Measurements from ENCODE around the gene FNBP1L.
"Not testable (repeated sequence)": the region's sequence is repeated elsewhere in the genome, so short reads cannot be mapped to it uniquely, and the experiment has no call there.

The FNBP1L gene

DNA sequence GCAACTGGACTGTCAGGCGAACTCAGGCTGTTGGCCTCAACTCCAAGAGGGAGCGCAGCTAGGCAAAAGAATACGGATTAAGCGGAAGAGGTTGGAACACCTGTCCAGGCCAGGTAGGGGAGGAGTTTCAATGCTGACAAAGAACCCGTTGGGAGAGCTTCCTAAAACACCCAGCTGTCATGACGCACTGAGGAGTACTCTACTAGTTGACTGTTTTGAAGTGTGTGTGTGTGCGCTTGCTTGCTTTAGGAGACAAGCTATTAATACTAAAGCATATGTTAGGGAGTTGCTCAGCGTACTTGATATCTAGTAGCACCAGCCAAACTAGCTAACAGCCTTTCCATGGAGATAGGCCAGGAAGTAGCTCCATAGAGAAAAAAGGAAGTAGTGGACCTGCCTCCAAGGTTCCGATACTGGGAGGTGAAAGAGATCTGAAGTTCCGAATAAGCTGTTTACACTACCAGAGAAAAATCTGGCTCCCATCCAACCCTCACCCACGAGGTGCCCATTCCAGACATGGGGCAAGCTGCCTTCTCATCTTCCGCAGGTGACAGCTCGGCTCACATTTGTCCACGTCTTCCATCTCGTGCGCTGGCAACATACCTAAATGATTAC, 974 bp upstream of the FNBP1L start:
- DNase-seq: peak; percentile 32

DNA sequence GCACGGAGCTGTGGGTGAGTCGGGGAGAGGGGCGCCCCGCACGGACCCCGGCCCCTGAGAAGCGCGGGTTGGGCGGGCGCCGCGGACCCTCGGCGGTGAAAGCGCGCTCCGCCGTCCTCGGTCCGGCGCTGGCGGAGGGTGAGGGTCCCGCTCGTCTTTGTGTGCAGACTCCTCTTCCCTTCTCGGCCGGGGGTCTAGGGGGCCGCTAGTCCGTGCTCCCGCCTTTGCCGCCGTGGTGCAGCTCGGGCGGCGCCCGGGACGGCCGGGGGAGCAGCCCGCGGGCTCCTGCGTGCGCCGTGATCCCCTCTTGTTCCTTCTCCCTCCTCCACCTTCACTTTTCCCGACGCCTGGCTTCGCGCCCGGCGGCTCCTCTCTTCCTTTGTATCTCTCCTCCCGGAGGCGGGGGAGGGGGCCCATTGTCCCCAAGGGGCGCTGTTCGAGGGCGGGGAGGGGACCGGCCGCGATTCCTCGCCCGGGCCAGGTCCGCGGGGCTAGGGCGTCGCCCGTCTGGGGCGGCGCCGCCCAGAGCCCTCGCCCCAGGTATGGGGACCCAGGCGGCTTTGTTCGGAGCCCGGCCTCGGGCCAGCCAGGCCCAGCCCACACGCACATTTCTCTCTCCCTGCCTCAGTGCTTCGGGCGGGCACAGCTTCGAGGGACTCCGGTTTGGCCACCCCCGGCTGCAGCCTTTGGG, 519 bp downstream of the FNBP1L start:
- peak; percentile 24 for DNase-seq

DNA sequence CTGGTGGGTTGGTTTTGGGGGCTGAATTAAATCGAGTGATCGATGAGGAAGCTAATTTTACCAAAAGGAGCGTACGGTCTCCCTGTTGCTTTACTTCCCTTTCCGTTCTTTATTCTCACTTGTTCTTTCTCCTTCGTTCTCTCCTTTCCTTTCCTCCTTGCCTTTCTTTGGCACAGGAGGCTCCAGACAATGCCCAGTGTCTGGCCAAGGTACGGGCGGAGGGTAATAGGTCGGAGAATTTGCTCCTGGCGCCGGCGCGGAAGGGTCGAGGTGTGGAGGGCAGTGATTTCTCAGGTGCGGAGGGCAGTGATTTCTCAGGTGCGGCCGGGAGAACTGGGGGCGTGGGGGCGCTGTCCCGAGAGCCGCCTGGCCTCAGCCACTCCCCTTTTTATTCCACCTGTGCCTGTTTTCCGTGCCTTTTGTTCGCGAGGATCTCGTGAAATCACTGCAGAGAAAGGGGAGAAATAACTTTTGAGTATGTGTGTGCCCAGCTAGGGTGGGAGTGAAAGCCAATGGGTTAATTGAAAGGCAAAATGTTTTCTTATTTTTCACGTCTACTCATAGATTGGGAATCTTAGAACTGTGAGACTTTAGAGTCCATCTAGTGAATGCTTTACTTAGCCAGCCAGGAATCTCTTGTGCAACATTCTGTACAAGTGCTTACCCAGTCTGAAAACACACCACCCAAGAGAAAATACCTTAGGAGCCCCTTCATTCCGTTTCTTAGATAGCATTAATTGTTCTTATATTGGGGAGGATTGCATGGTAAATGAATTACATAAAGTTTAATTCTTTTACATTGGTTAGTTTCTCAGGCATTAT, 1.3 kb downstream of the FNBP1L start:
- no peak for DNase-seq

DNA sequence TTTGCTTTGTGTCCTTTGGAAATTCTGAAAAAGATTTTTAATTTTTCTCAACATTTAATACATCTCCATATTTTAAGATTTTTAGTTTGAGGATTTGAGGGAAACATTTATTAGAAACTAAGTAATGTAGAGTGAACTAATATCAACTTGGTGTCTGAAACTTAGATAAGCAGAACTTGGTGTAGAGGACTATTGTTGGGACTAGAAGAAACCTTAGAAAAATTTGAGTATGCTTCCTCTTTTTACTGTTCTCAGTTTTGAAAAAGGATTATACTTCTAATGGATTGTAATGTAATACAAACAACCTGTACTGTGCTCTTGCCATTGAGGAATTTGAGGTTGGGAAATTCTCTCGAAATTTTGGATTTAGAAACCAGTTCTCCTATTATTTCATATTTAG, 2.4 kb downstream of the FNBP1L start:
- DNase-seq: no peak

DNA sequence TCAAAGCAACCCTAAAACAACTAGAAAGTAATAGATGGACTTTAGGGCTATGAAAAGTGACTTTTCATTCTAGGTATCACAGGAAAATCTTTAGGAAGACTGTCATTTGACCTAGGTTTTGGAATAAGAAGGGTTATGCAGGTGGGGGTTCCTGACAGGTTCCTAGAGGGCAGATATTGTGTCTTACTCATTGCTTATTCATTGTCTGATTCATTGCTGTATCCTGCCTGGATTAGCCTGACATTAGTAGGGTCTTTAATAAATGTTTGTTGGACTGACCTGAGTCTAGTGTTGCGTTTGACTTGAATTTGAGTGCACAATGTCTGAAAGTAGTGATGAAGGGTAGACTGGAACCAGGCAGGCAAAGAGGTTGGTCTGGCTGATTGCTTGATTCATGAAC, 6.0 kb downstream of the FNBP1L start:
- no peak for DNase-seq

DNA sequence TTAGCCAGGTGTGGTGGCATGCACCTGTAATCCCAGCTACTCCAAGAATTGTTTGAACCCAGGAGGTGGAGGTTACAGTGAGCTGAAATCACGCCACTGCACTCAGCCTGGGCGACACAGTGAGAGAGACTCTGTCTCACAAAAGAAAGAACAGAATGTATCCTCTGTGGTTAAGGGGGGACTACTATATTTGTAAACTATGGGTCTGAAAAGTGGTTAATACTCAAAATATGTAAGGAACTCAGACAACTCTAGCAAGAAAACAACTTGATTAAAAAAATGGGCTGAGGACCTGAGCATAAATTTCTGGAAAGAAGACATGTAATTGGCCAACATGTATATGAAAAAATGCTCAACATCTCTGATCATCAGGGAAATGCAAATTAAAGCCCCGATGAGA, 11.2 kb downstream of the FNBP1L start:
- no peak for DNase-seq

DNA sequence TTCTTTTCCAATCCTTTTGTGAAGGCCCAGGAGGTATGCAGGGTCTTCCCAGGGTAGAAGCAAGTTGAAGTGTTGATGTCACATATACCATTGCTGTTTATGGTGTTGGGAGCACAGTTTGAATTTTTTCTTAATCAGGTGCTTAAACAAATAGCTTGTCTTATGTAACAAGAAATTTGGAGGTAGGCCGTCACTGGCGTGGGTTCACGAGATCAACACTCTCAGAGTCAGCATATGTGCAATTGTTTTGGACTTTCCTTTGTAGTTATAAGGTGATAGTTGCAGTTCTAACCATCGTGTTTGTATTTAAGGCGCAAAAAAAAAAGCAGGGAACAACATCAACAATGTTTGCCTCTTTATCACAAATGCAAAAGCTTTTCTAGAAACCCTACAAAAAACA, 13.3 kb downstream of the FNBP1L start:
- DNase-seq: no peak

DNA sequence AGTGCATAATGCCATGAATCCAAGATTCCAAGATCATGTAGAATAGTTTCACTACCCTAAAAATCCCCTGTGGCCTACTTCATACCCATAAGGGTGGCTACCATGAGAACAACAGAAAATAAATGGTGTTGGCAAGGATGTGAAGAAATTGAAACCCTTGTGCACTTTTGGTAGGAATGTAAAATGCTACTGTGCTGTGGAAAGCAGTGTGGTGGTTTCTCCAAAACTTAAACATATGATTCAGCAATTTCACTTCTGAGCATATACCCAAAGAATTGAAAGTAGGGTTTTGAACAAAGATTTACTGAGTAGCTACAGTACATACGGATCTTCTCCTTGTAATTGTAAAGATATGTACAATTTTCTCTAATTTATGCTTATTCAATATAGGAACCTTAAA, 16.0 kb downstream of the FNBP1L start:
- no peak for DNase-seq

DNA sequence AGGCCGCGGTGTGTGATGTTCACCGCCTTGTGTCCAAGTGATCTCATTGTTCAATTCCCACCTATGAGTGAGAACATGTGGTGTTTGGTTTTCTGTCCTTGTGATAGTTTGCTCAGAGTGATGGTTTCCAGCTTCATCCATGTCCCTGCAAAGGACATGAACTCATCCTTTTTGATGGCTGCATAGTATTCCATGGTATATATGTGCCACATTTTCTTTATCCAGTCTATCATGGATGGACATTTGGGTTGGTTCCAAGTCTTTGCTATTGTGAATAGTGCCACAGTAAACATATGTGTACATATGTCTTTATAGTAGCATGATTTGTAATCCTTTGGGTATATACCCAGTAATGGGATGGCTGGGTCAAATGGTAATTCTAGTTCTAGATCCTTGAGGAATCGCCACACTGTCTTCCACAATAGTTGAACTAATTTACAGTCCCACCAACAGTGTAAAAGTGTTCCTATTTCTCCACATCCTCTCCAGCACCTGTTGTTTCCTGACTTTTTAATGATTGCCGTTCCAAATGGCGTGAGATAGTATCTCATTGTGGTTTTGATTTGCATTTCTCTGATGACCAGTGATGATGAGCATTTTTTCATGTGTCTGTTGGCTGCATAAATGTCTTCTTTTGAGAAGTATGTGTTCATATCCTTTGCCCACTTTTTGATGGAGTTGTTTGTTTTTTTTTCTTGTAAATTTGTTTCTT, 17.6 kb downstream of the FNBP1L start:
- DNase-seq: not testable (repeated sequence)

DNA sequence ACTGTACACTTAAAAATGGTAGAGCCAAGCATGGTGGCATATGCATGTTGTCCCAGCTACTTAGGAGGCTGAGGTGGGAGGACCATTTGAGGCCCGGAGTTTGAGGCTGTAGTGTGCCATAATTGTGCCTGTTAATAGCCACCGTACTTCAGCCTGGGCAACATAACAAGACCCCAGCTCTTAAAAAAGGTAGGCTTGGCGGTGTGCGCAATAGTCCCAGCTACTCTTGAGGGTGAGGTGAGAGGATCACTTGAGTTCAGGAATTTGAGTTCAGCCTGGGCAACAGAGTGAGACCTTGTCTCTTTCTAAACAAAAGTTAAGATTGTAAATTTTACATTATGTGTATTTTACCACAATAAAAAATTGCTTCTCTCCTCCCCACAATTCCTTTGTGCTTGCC, 19.7 kb downstream of the FNBP1L start:
- DNase-seq: no peak

DNA sequence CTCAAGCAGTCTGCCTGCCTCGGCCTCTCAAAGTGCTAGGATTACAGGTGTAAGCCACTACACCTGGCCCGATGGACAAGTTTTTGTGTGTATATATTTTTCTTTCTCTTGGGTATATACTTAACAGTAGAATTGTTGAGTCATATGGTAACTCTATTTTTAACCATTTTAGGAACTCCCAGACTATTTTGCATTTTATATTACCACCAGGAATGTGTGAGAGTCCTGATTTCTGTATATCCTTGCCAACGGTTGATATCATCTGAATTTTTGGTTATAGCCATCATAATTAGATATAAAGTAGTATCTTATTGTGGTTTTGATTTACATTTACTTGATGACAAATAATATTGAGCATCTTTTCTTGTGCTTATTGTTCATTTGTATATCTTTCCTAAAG, 20.7 kb downstream of the FNBP1L start:
- DNase-seq: no peak

DNA sequence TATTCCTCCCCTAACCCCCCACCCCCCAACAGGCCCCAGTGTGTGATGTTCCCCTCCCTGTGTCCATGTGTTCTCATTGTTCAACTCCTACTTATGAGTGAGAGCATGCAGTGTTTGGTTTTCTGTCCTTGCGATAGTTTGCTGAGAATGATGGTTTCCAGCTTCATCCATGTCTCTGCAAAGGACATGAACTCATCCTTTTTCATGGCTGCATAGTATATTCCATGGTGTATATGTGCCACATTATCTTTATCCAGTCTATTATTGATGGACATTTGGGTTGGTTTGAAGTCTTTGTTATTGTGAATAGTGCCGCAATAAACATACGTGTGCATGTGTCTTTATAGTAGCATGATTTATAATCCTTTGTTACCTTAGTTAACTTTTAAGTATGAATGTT, 21.3 kb downstream of the FNBP1L start:
- not testable (repeated sequence) for DNase-seq

DNA sequence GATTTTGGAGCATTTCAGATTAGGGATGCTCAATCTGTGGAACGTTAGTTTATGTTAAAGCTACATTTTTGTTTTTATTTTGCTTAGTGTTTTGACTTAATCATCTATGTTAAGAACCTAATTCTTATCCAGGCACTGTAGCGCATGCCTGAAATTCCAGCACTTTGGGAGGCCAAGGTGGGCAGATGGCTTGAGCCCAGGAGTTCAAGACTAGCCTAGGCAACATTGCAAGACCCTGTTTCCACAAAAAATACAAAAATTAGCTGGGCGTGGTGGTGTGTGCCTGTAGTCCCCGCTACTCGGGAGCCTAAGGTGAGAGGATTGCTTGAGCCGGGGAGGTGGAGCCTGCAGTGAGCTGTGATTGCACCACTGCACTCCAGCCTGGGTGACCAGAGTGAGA, 23.4 kb downstream of the FNBP1L start:
- DNase-seq: no peak

DNA sequence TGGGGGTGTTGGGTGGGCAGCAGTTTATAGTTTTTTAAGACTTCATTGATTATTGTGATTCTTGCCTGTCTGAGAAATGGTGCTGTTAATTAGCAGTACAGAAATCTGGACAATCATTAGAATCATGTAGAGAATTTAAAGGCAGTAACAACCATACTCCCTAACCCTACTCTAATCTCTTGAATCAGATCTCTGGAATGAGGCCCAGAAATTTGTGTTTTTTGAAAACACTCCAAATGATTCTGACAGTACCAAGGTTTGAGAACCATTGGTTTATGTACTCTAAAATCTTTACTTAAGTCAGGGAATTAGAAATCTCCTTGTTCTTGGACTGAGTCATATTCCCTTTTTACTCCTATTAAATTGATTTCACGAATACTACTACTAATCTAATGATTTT, 24.0 kb downstream of the FNBP1L start:
- DNase-seq: no peak

DNA sequence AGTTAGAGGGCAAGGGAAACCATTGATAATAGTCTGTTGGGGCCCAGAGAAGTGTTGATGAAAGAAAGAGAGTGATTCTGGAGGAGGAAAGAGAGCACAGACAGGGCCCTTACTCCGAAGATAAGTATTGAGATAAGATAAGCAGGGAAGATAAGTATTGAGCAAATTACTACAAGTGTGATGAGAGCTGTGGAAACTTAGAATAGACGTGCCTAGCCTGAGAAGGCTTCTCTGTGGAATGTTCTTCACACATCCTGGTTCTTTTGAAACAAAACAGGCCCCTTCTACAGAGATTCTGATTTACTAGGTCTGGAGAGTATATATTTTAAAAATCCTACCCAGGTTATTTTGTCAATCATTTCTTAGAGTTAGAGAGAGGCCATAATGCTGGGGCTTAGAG, 26.4 kb downstream of the FNBP1L start:
- DNase-seq: no peak

DNA sequence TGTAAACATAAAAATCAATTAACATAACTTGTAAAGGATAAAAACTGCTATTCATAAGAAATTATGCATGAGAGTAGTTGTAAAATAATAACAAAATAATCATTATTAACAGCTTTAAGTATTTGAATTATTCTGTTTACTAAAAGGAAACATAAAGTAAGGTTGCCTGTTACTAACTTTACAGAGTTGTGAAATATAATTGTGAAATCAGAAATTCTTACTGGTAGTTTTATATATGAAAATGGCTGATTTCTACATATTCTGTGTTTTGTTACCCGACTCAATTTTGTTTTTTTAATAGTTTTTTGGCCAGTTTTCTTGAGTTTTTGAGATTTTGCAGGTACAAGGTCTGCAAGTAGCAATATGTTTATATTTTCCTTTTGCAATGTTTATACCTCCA, 27.8 kb downstream of the FNBP1L start:
- no peak for DNase-seq

DNA sequence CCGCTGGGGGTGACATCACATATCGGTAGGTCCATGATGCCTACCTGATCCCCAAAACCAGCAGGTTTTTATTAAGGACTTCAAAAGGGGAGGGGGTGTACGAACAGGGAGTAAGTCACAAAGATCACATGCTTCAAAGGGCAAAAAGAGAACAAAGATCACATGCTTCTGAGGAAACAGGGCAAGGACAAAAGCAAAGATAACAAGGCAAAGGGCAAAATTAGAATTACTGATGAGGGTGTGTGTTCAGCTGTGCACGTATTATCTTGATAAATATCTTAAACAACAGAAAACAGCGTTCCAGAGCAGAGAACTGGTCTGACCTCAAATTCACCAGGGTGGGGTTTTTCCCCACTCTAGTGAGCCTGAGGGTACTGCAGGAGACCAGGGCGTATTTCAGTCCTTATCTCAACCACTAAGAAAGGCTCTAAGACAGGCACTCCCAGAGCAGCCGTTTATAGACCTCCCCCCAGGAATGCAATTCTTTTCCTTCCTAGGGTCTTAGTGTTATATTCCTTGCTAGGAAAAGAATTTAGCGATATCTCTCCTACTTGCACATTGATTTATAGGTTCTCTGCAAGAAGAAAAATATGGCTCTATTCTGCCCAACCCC, 31.3 kb downstream of the FNBP1L start:
- not testable (repeated sequence) for DNase-seq

DNA sequence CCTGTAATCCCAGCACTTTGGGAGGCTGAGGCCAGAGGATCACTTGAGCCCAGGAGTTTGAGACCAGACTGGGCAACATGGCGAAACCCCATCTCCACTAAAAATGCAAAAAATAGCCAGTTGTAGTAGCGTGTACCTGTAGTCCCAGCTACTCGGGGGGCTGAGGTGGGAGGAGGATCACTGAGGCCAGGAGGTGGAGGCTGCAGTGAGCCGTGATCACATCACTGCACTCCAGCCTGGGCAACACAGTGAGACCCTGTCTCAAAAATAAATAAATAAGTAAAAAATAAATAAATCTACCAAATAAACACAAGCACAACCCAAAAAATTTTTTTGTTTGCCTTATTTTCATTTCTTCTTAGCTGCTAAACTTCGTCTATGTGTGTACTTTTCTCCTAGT, 34.0 kb downstream of the FNBP1L start:
- DNase-seq: not testable (repeated sequence)

DNA sequence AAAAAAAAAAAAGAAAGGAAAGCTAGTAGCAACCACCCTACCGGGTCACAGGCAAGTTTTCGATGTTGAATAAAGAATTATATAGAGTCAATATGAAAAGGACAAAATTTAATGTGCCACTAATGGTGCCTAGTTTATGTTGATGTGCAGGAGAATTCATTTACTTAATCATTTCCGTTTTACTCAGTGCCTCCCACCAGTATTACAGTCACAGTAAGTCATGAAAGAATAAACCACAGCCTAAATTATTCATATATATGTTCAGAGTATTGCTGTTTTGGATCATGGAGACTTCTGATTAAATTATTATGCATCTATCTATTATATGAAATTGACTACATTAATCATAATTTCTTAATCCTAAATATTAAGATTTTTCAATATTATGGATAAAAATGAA, 35.3 kb downstream of the FNBP1L start:
- DNase-seq: no peak

DNA sequence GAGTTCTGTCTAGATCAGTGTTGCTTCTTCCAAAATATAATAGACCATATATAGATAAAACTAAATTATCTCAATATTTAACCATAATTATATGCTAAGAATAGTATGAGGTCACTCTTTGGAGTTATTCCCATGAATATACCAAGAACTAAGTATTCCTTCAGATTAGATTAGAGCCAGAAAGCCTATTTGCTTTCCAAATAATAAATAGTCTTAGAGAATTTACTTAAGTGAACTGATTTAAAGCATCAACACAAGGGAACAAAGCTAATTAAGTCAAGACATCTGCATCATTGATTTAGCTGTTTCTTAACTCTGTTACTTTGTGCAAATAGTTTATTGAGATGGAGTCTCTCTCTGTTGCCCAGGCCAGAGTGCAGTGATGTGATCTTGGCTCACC, 35.7 kb downstream of the FNBP1L start:
- DNase-seq: no peak

DNA sequence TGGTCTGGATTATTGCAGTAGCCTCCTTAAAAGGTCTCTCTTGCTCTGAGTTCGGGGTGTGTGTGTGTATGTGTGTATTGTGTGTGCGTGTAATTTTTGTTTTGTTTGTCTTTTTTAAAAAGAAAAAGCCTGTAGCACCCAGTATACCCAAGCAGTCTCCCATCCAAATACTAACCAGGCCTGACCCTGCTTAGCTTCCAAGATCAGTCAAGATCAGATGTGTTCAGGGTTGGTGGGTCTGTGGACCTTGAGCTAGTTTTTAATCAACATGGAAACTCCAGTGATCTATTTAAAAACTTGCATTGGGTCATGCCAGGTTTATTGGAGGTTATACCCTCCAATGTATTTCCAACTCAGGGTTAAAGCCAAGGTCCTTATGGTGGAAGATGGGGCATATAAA, 40.3 kb downstream of the FNBP1L start:
- no peak for DNase-seq

DNA sequence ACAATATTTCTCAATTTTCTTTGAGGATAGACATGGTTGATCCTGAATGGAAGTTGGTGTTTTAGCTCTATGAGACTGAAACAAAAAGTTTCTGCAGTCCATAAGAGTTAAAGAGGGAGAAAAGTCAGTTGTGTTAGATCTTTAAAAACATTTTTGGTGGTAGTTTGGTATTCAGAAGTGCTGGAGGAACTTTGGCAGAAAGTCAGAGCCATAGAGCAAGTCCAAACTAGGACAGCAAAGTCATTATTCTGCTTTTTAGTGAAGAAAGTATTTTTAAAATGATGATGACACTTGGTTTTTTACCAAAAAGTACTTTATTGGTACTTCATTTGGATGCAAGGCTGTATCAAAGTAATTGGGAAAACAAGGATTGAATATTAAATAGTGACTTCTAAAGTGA, 41.8 kb downstream of the FNBP1L start:
- DNase-seq: no peak

DNA sequence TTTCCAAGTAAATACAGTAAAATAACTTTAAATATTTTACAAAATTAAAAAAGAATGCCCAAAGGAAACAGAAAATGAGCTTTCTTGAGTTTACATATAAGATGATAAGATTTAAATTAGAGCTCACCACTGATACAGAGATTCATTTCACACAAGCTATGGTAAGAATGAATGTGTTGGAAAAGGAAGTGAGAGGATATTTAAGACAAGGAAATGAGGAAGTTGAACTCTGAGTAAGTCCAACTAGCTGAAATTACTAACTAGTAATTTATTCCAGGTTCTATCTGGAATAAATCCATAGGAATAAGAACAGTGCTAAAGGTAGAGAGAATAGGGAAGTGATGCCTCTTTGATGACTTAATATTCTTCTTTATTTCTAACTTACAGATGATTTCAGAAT, 42.4 kb downstream of the FNBP1L start:
- DNase-seq: no peak
